GM18873 (cell line): ENCODE results near the gene MAP3K7.

ENCODE experiments used
- ATAC-seq: cut with Tn5 transposase; IDR thresholded peaks from one replicate; pipeline ENCODE4 v1.9.1; 2021; ENCODE audit warnings: mild to moderate bottlenecking, moderate library complexity, moderate number of reproducible peaks; ENCODE audit not compliant: unreplicated experiment, low FRiP score

MAP3K7 gene

GRCh38 chr6:90464507-90464906 lies 122.4 kb downstream of the MAP3K7 start:
- no peak for ATAC-seq

GRCh38 chr6:90463874-90464273 lies 123.0 kb downstream of the MAP3K7 start:
- ATAC-seq: no peak
